ENCODE data around the gene ENAM. TPM values are rescaled to one million over a fixed set of nuclear protein-coding genes. Genes with fewer than 3 reads are reported as not detected.

Gene ENAM
- total and polyA plus RNA-seq, 2 of the 8 experiments (the other 6 are each of a cell fraction or from before 2014, with no cell fraction given) = not detected

- Histone ChIP-seq H3K79me2 (ENCODE audit: control insufficient read depth in 1 of 2, insufficient read depth in 2 of 2, low read length in 2 of 2) (no peaks in the 10 kb centered on the region), H3K27ac (ENCODE audit: low read depth, low read length) (no peak overlapping the region), H3K4me2 (ENCODE audit: insufficient read depth in 1 of 2, low read depth in 2 of 2, low read length in 2 of 2) (no peak overlapping the region), H4K20me1 (replicated peaks in 1 of 2; ENCODE audit: control insufficient read depth in 1 of 2, insufficient read depth in 2 of 2, low read length in 2 of 2) (no peaks in the 10 kb centered on the region), H2BK20ac (ENCODE audit: low read length) (no peak overlapping the region), H3K4ac (replicated peaks; ENCODE audit: insufficient read length, low read depth, low read length) (no peak overlapping the region), H3K9me3 (ENCODE audit: insufficient read depth in 2 of 2, low read depth in 1 of 2, low read length in 1 of 2) (no peaks in the 10 kb centered on the region), H3K56ac (replicated peaks; ENCODE audit: insufficient read length, low read depth, low read length) (no peak overlapping the region), H3K23me2 (ENCODE audit: low read depth, low read length) (no peaks in the 10 kb centered on the region), H2BK12ac (ENCODE audit: low read depth, low read length) (no peak overlapping the region), H4K8ac (ENCODE audit: extremely low read depth, insufficient read depth, low read length) (no peak overlapping the region), H3K4me3 (ENCODE audit: extremely low read depth in 1 of 4, insufficient read depth in 2 of 4, low read depth in 3 of 4, low read length in 4 of 4) (no peak overlapping the region), H3K18ac (ENCODE audit: extremely low read depth, low read length) (no peak overlapping the region), H2BK5ac (ENCODE audit: low read depth, low read length) (no peak overlapping the region), H3K36me3 (ENCODE audit: control insufficient read depth in 2 of 4, insufficient read depth in 4 of 4, low read length in 3 of 4) (no peaks in the 10 kb centered on the region), H2AFZ (ENCODE audit: low read length) (no peak overlapping the region), H3K23ac (ENCODE audit: insufficient read length) (no peak overlapping the region), H2BK15ac (ENCODE audit: low read length) (no peak overlapping the region), H4K5ac (ENCODE audit: insufficient read length, low read depth, low read length) (no peak overlapping the region), H2AK5ac (ENCODE audit: low read depth, low read length) (no peak overlapping the region), H4K91ac (replicated peaks; ENCODE audit: insufficient read length, low read length) (no peak overlapping the region), H3K9ac (replicated peaks in 1 of 4; ENCODE audit: extremely low read depth in 1 of 4, low read depth in 3 of 4, low read length in 3 of 4) (no peak overlapping the region), H3K4me1 (replicated peaks in 1 of 4; ENCODE audit: control insufficient read depth in 3 of 4, insufficient read depth in 4 of 4, low read length in 3 of 4) (no peaks in the 10 kb centered on the region), H3K79me1 (ENCODE audit: low read depth, low read length) (no peaks in the 10 kb centered on the region), H3K27me3 (replicated peaks in 1 of 4; ENCODE audit: control insufficient read depth in 3 of 4, extremely low read depth in 1 of 4, insufficient read depth in 3 of 4, low read length in 3 of 4) (no peaks in the 10 kb centered on the region), H2BK120ac (replicated peaks; ENCODE audit: low read depth, low read length) (no peak overlapping the region), H3K14ac (ENCODE audit: insufficient read length) (no peak overlapping the region)
- CTCF ChIA-PET (ENCODE audit: partially characterized antibody) = interaction anchor here (1.3 kb wide), 1 partner anchor 23 kb away, joined by 5 read pairs; no protein-coding TSS in a partner anchor
- DNase-seq (ENCODE audit: low read depth in 1 of 2, low spot score in 2 of 2) (no peak), FAIRE-seq (no peak)
- POLR2A ChIA-PET (ENCODE audit: partially characterized antibody) = interaction anchor here (0.6 kb wide), 1 partner anchor 228 kb away, joined by 3 read pairs; no protein-coding TSS in a partner anchor
- 92% methylated on average over 2 of the region's 2 CpGs; no CpG with 5 or more reads in 1 of the 2 experiments for WGBS, 2 experiments (ENCODE audit: extremely low coverage in 1 of 2, insufficient coverage in 1 of 2, insufficient read length in 1 of 2, insufficient replicate concordance in 2 of 2, low coverage in 1 of 2, low lambda C conversion rate in 2 of 2, missing lambda C conversion rate in 1 of 2)
- TF ChIP-seq KDM5A (IDR thresholded peaks at IDR 0.05; ENCODE audit: low read length) = no peak
- no peak for TF ChIP-seq POLR2AphosphoS5 (IDR thresholded peaks at IDR 0.05; ENCODE audit: low read depth, low read length)
- TF ChIP-seq SRF (IDR thresholded peaks at IDR 0.05; ENCODE audit: low read depth, low read length) = no peak
- no peak for TF ChIP-seq GABPA (IDR thresholded peaks at IDR 0.05; ENCODE audit: borderline replicate concordance, insufficient read depth, low read length)
These were observed 46.6 kb upstream of the ENAM start for GRCh38 chr4:70581980-70582379.

Data from H1 (cell line).